GM21367 (cell line): Measurements from ENCODE around the gene NDN.

Experiments used
- ATAC-seq: cut with Tn5 transposase; IDR thresholded peaks from one replicate; pipeline ENCODE4 v1.9.1; 2021; ENCODE audit not compliant: unreplicated experiment

NDN gene

GRCh38 chr15:23642413-23643044, 44.6 kb downstream of the NDN start:
- ATAC-seq: no peak
